Lower lobe of right lung (tissue), 2 donors: ENCODE measurements around the gene EPHA3. TPM values are rescaled to one million over a fixed set of nuclear protein-coding genes. Genes with fewer than 3 reads are reported as not detected.

Experiments
- ATAC-seq, 2 donors: fragments of 200-7000 bp; cut with Tn5 transposase; one replicate each; pipeline ENCODE4 v1.9.1; 2020 to 2022; ENCODE audit warnings: mild to moderate bottlenecking in 2 of 2, moderate library complexity in 2 of 2
- DNase-seq: peaks from one replicate; pipeline ENCODE4 v3.0.0-alpha.2; 2020
- H3K27ac ChIP-seq: fragments of 200-600 bp; one replicate; pipeline ENCODE4 v1.8.0; 2022
- H3K27me3 ChIP-seq: fragments of 200-600 bp; one replicate; pipeline ENCODE4 v1.8.0; 2022; ENCODE audit warnings: low read depth
- H3K36me3 ChIP-seq: fragments of 200-600 bp; one replicate; pipeline ENCODE4 v1.8.0; 2022; ENCODE audit warnings: mild to moderate bottlenecking
- H3K4me1 ChIP-seq: fragments of 200-600 bp; one replicate; pipeline ENCODE4 v1.8.0; 2022
- H3K4me3 ChIP-seq: fragments of 200-600 bp; one replicate; pipeline ENCODE4 v1.8.0; 2022; ENCODE audit warnings: mild to moderate bottlenecking
- H3K9me3 ChIP-seq: fragments of 200-600 bp; one replicate; pipeline ENCODE4 v1.8.0; 2022
- intact Hi-C: fragments of 100-400 bp; cut with DNase I; formaldehyde crosslinking; loops from one replicate; pipeline ENCODE4 v1.11.0; 2022
- total RNA-seq: library from RNA; stranded (reverse); fragmentation: NEBNext Ultra II Directional; extraction: Animal tissue kit (Norgen Biotek cat#: 25700); gene quantifications from one replicate; pipeline ENCODE4 v1.2.1, GENCODE V29; 2021
- TF ChIP-seq, protein P1 (sequence below): fragments of 200-600 bp; IDR thresholded peaks from one replicate; pipeline ENCODE4 v1.8.0; 2022; ENCODE audit warnings: antibody characterized with exemption, mild to moderate bottlenecking
- donor health status: DM: no; HTN: yes; CAD: no; lungs with severe emphysema.

The EPHA3 gene
- total RNA-seq, 1 donor from 2014 or later, result 1.4 TPM

DNA sequence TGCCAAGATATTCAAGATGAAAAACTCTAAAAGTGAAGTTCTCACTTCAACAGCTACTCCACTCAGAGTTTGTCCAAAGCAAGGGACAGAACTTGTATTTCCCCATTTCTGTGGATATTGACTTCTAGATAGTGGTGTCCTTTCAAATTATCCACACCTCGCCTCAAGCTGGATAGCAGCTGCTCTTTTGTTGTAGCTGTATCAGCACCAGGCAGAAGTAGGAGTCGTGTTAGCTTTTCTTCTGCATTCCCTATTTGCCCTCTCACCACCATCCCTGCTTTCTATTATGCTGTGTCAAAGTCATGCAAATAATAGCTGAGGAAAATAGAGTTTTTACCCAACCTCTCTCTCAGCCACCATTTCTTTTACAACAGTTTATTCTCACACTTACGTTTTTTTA, 303.8 kb downstream of the EPHA3 start:
- ATAC-seq (no peak), DNase-seq (no peak)
- intact Hi-C loops, result no loop called here
- Histone ChIP-seq H3K9me3 (no peaks in the 10 kb centered on the region), H3K27ac (no peak overlapping the region), H3K4me3 (no peak overlapping the region), H3K36me3 (no peaks in the 10 kb centered on the region), H3K27me3 (no peaks in the 10 kb centered on the region), H3K4me1 (no peaks in the 10 kb centered on the region)
- TF ChIP-seq, protein P1, sequence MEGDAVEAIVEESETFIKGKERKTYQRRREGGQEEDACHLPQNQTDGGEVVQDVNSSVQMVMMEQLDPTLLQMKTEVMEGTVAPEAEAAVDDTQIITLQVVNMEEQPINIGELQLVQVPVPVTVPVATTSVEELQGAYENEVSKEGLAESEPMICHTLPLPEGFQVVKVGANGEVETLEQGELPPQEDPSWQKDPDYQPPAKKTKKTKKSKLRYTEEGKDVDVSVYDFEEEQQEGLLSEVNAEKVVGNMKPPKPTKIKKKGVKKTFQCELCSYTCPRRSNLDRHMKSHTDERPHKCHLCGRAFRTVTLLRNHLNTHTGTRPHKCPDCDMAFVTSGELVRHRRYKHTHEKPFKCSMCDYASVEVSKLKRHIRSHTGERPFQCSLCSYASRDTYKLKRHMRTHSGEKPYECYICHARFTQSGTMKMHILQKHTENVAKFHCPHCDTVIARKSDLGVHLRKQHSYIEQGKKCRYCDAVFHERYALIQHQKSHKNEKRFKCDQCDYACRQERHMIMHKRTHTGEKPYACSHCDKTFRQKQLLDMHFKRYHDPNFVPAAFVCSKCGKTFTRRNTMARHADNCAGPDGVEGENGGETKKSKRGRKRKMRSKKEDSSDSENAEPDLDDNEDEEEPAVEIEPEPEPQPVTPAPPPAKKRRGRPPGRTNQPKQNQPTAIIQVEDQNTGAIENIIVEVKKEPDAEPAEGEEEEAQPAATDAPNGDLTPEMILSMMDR, result no peak

- intact Hi-C loops, result no loop called here
- Histone ChIP-seq H3K27ac (no peak overlapping the region), H3K27me3 (no peaks in the 10 kb centered on the region), H3K4me1 (no peaks in the 10 kb centered on the region), H3K4me3 (no peak overlapping the region), H3K36me3 (no peaks in the 10 kb centered on the region), H3K9me3 (no peaks in the 10 kb centered on the region)
- no peak for ATAC-seq
- DNase-seq, result no peak
- TF ChIP-seq, protein P1, result no peak
These were observed 306.8 kb downstream of the EPHA3 start for GRCh38 chr3:89414270-89414669.

- H3K9me3 ChIP-seq, result no peaks in the 10 kb centered on the region
- no peak overlapping the region for H3K27ac ChIP-seq
- H3K4me1 ChIP-seq, result no peaks in the 10 kb centered on the region
- H3K27me3 ChIP-seq, result no peaks in the 10 kb centered on the region
- TF ChIP-seq, protein P1, result no peak
- no peaks in the 10 kb centered on the region for H3K36me3 ChIP-seq
- no peak overlapping the region for H3K4me3 ChIP-seq
- no peak for DNase-seq
- intact Hi-C loops, result no loop called here
- no peak for ATAC-seq
These were observed 312.3 kb downstream of the EPHA3 start for GRCh38 chr3:89419647-89420241.

DNA sequence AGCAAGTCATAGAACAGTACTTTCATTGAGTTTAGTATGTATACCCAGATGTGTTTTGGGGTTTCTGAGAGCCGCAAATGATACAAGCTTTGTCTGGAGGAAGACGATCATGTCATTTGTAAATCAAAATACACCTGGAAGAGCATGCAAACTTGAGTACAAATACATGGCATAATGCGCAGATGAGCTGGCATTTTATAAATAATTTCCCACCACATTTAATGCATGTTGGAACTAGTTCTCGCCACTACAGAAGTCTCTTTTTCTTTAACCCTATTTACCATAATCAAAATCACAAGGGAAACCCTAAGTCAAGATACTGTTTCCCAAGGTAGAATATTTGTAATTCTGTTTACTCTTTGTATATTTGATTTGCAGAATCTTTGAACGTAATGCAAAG, 318.6 kb downstream of the EPHA3 start:
- DNase-seq (no peak), ATAC-seq (no peak)
- H3K4me1 ChIP-seq, result no peaks in the 10 kb centered on the region
- no peak overlapping the region for H3K4me3 ChIP-seq
- intact Hi-C loops, result no loop called here
- TF ChIP-seq, protein P1, result no peak
- H3K9me3 ChIP-seq, result no peaks in the 10 kb centered on the region
- H3K27ac ChIP-seq, result no peak overlapping the region
- no peaks in the 10 kb centered on the region for H3K36me3 ChIP-seq
- H3K27me3 ChIP-seq, result no peaks in the 10 kb centered on the region

- Histone ChIP-seq H3K27me3 (no peaks in the 10 kb centered on the region), H3K36me3 (no peaks in the 10 kb centered on the region), H3K27ac (no peak overlapping the region), H3K4me3 (no peak overlapping the region), H3K9me3 (no peaks in the 10 kb centered on the region), H3K4me1 (no peaks in the 10 kb centered on the region)
- TF ChIP-seq, protein P1, result no peak
- ATAC-seq (no peak), DNase-seq (no peak)
- intact Hi-C loops, result no loop called here
These were observed 327.4 kb downstream of the EPHA3 start for GRCh38 chr3:89434621-89435380.
